ENCODE measurements around the gene NIPAL3.

Gene NIPAL3

GRCh38 chr1:24391882-24392603, 23.6 kb upstream of the NIPAL3 start:
- peak; percentile 84 for DNase-seq

DNA sequence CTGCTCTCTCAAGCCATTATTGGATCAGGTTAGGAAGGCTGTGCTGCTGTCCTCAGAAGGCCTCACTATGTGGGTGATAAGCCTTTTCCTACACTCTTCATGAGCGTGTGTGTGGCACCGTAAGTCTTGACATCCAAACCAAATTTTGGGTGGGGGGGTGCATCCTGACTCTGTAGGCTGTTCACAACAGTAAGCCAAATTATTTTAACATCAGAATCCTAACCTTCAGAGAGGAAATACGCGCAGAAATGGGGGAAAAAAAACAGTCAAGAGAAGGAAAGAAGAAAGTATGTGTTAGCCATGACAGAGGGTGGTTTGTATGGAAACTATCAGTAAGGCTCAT, 23.0 kb upstream of the NIPAL3 start:
- no peak for DNase-seq

- DNase-seq, result no peak
Measured at GRCh38 chr1:24392982-24393650, 22.5 kb upstream of the NIPAL3 start.

DNA sequence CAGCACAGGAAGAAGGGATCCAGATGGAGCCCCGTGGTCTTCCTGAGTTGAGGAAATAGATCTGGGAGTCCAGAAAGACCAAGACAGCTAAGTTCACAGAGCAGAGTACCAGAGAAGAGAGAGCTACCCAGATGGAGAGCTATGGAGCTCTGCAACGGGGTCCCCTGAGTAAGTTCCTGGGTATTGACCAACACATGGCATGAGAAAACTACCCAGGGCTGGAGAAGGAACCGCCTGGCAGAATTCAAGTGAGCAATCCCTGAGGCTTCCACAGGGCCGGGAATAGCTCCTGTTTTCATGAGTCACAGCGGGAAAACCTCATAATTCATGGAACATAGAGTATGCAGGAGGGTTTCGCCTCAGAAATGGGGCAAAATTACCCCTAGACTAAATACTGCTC, 21.7 kb upstream of the NIPAL3 start:
- DNase-seq, result no peak

GRCh38 chr1:24400065-24400464, 15.5 kb upstream of the NIPAL3 start:
- no peak for DNase-seq

GRCh38 chr1:24403806-24404205, 11.8 kb upstream of the NIPAL3 start:
- DNase-seq, result no peak

- no peak for DNase-seq
Measured at GRCh38 chr1:24406788-24407187, 8.8 kb upstream of the NIPAL3 start.

GRCh38 chr1:24409535-24409934, 6.1 kb upstream of the NIPAL3 start:
- no peak for DNase-seq

DNA sequence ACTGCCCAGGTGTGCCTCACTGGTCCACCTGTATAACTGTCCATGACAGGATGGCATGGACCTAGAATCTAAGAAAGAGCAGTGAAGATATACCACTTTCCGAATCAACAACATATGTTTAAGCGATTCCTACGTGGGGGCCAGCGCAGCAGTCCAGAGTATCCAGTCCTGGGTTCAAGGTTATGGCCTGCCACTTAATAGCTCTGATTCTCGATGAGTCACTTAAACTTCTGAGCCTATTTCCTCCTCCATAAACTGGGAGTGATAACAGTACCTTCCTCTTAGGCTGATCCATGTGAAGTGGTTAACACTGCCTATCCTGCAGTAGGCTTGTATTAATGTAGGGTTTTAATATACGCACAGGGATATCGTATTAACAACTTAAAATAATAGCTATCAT, 4.9 kb upstream of the NIPAL3 start:
- DNase-seq, result no peak

DNA sequence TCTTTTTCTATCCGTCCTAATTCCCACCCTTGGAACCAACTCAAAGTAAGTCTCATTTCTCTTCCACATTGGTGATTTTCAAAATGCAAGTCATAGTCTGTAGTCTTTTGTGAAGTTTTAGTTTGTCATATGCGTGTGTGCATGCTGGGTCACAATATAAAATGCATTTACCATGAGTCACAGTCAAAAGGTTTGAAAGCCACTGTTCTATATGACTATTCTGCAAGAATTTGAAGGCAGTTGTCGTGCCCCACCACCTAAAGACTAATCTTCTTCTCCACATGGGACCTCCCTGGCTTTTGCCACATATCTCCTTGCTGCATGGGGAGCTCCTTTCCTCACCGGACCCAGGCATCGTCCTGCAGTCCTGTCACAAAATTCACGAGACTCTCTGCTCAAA, 3.6 kb upstream of the NIPAL3 start:
- DNase-seq, result no peak

- DNase-seq, result no peak
Measured at GRCh38 chr1:24412408-24412807, 3.2 kb upstream of the NIPAL3 start.

DNA sequence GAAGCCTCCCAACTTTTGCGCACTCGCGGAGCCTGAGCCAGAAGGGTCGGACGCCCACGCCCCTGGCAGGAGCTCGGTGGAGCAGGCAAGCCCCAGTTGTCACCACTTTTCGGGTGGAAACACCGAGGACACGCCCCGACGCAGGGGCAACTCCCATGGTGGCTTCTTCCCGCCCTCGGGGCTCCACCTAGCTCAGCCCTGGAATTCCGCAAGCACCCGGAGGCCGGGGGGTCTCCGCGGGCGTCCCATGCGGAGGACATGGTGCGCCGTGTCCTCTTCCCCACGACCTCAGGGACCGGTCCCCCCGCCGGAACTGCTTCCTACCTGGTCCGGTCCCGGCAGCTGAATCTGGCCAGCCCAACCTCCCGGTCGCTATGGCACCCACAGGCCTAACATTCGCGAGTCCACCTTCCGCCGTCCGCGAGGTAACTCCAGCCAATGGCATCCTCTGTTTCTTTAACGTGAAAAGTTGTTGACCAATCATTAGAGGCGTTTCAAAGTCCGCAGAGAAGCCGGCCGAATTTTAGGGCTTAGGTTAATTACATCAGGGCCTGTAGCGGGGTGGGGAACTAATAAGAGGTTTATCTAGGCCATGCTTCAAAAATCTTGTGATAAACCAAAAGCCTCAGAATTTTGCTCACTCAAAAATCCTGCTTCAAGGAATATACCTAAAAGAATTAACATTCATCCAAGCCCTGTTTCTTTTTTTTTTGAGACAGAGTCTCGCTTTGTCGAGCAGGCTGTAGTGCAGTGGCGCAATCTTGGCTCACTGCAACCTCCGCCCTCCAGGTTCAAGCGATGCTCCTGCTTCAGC, 2.0 kb upstream of the NIPAL3 start, which contains the start of gene STPG1:
STPG1 (minus strand) TSS at position 433 of the 814 bp plus-strand sequence. CDS start 12,394 bp downstream, outside the sequence.
- DNase-seq, result peak; percentile 90

GRCh38 chr1:24414775-24415333, 748 bp upstream of the NIPAL3 start:
- peak; percentile 36 for DNase-seq

GRCh38 chr1:24415910-24416665, 486 bp downstream of the NIPAL3 start:
- DNase-seq, result no peak

DNA sequence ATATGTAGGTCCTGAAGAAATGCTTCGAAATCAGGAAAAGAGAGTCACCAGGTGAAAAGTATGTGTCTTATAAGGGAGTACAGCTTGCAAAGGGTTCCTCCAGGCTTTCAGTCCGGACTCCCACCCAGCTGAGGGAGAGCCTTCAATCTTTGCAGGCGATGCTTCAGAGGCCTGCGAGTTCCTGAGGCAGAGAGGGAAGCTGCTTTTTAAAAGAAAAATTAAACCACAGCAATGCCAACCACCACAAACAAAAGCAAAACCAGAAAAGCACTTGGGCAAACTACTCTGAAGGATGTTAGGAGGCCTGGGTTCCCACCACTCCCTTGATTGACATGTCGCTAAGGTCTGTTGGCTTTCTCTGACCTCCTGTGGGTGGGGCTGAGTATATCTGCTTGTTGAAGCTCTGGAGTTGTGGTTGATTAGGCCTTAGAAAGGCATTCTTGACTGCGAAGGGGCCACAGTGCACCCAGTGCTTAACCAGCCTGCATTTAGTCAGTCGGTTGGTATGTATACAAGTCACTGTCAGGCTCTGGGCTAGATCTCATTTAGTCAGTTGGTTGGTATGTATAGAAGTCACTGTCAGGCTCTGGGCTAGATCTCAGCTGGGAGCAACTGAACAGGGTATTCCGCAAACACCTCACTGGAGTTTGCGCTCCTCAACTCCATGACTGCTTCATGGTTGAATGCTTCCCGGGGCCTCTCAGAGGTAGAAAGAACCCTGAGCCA, 1.2 kb downstream of the NIPAL3 start:
- no peak for DNase-seq

DNA sequence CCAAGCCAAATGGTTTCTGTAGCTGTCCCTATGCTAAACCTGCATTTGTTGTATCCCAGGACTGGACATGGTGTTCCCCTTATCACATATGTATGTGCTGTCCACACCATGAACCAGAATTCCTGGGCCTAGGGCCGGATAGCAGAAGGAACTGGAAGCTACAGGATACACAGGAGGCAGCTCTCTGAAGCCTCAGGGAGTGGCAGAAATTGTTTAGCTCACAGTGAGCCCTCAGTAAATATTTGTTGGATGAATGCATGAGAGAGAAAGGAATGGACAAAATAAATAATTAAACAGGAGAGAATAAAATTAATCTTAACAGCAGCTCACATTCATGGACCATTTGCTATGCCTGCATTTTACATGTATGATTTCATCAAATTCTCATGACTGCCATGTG, 2.1 kb downstream of the NIPAL3 start:
- DNase-seq, result no peak

DNA sequence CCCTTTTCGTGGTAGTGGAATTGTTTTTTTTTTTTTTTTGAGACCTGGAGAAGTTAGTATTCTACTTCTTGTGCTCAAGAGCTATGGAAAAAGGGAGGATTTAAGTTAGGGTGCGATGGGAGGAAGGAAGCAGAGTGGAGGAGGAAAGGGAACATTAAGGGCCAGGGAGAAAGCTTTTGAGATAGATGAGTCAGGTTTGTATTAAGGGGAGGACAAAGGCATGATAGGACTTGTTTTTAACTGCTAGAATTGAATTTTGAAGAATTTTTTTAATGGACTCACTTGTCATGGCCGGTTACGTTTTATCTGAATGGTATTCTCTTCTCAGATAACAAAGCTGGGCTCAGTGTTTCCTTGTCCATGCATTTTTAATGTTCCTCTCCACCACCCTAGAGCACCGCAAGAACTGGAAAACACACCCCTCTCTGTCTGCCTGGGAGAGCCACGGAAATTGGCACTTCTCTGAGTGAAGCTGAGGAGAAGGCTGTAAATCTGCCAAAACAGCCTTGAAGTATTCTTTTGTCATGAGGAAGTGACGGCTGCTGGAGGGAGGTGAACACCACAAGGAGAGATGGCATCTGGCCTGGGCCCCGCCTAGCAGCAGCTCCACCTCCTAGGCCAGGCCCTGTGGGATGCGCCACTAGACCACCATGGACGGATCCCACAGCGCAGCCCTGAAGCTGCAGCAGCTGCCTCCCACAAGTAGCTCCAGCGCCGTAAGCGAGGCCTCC, 3.5 kb downstream of the NIPAL3 start:
- peak; percentile 46 for DNase-seq

DNA sequence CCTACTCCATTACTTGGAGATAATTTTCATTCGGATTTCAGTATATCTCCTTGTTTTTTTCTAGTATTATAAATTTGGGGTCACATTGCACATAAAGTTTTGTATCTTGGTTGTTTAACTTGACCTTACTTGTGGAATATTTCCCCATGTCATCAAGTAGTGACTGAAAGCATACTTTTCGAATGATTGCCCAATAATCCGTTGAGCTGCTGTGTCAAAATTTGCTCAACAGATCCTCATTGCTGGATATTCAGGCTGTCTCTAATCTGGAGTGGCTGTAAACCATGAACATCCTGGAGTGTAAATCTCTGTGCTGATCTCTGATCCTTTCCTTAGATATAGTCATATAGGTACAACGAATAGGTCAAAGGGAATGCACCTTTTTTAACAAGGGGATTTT, 4.9 kb downstream of the NIPAL3 start:
- no peak for DNase-seq

DNA sequence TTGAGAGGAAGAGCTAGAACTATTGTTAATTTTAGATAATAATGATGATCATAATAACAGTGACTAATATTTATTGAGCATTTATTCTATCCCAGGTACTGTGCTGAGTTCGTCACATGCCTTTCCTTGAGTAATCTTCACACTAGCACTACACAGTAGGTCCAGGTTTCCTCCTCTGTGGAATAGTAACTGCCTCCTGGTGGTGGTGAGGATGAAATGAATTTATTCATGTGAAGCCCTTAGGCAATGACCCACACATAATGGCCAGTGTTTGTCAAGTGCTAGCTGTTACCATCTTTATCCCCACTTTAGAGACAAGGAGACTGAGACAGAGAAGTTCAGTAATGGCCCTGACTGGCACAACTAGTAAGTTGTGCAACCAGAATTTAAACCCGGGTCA, 5.9 kb downstream of the NIPAL3 start:
- no peak for DNase-seq

DNA sequence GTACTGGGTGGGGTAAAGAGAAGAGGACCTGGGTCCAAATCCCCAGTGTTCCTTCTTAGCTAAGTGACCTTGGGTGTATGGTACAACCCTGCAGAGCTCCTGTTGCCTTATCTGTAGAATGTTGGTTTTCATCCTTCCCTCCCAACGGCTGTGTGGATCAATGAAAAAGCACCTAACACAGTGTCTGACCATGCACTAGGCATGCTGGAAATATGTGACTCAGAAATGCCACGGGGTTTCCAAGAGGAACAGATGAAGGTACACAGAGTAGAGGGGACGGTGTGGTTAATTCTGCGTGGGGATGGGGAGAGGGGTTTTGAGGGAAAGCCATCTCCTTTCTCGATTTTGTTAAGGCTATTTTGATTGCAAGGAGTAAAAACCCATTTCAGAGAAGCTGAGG, 8.6 kb downstream of the NIPAL3 start:
- no peak for DNase-seq

GRCh38 chr1:24424990-24425389, 9.4 kb downstream of the NIPAL3 start:
- no peak for DNase-seq
